SK-N-MC (cell line): ENCODE data around the gene MYEOV.

Experiments
- EZH2 ChIP-seq: fragments of 200-600 bp; sonication (generic); IDR thresholded peaks from one replicate; pipeline ENCODE4 v1.6.1; 2017; ENCODE audit warnings: antibody characterized with exemption
- POLR2AphosphoS5 ChIP-seq: IDR thresholded peaks from 2 replicates; pipeline ENCODE4 v1.6.1; 2012; ENCODE audit warnings: mild to moderate bottlenecking, low read depth, low read length, borderline replicate concordance

GRCh38 chr11:69344570-69345145 is 50.7 kb downstream of the MYEOV start:
- TF ChIP-seq POLR2AphosphoS5 (no peak), EZH2 (no peak)
